COLO829 (cell line): Measurements from ENCODE around the gene LFNG.
"Not testable (repeated sequence)": the region's sequence is repeated elsewhere in the genome, so short reads cannot be mapped to it uniquely, and the experiment has no call there.

Experiments used
- DNase-seq: peaks from one replicate; pipeline ENCODE4 v3.0.0; 2012; ENCODE audit warnings: low spot score

Gene LFNG

GRCh38 chr7:2545746-2546425, 26.3 kb downstream of the LFNG start:
- no peak for DNase-seq

DNA sequence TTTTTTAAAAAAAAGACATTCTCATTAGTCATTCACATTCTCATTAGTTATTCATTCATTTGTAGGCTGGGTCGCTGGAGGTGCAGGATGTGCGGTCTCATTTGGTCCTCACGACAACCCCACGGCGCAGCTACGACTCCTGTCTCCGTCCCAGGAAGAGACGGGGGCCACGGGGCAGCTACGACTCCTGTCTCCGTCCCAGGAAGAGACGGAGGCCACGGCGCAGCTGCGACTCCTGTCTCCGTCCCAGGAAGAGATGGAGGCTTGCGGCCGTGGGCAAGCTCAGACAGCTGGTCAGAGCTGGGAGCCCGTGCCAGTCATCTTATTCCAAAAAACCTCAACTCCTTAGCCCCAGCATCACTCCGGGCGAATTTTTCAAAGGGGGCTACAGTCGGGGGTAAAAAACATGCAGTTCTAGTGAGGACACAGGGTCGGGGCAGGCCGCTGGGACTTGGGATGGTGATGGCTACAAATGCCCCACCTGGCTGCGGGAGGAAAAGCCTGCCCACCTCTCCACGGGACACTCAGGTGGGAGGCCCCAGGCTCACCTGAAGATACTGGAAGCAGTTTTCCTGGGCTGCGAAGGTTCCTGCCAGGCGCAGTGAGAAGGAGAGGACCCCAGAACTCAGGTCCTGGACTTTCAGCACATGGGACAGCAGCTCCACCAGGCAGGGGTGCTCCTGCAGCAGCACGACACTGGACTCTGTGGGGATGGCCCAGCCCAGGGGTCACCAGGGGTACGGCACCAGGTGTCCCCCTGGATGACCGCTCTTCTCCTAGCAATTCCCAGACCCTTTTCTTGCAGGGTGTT, 27.4 kb downstream of the LFNG start:
- DNase-seq = no peak

DNA sequence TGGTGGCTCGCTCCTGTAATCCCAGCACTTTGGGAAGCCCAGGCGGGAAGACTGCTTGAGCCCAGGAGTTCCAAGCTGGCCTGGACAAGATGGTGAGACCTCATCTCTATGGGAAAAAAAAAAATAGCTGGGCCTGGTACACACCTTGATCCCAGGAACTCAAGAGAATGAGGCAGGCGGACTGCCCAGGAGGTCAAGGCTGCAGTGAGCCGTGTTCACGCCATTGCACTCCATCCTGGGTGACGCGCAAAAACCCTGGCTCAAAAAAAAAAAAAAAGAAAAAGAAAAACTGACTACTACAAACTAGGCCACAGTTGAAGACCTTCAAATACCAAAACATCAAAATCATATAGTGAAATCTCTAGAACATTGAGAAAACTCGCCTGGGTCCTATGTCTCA, 31.8 kb downstream of the LFNG start:
- DNase-seq = no peak

DNA sequence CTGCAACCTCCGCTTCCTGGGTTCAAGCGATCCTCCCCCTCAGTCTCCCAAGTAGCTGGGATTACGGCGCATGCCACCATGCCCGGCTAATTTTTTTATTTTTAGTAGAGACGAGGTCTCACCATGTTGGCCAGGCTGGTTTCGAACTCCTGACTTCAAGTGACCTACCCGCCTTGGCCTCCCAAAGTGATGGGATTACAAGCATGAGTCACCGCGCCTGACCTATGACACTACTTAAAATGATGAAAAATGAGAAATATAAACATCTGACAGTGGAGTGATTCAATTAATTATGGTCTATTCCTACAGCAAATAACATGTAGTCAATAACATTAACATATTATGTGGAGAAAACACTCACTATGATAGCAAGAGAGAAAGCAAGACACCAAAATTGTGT, 33.5 kb downstream of the LFNG start:
- no peak for DNase-seq

DNA sequence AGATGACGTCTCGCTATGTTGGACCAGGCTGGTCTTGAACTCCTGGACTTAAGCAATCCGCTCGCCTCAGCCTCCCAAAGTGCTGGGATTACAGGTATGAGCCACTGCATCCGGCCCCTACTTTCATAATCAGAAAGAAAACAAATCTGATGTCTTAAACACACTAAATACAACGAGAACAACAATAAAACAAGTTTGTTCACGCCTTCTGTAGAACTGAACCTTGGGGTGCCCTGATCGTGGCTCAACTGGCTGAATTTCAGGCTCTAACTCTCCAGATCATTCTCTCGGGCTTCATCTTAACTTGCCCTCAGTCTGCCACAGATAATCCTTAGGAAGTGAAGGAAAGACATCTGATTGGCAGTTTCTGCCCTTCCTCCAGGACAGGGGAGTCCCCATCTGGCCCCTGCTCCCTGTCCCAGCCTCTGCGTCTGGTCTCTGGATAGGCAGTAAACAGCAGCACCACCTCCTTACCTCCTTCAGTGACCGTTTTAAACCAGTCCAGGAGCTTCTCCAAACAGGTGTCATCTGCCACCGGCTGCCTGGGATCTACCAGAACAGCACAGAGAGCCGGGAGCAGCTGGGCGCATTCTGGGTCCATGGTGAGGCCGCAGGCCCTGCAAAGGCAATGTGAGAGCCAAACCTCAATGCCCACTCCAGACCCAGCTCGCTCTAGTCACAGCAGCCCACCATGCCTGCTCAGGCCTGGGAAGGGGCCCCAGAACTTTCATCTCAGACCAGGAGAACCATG, 34.4 kb downstream of the LFNG start:
- DNase-seq = no peak

DNA sequence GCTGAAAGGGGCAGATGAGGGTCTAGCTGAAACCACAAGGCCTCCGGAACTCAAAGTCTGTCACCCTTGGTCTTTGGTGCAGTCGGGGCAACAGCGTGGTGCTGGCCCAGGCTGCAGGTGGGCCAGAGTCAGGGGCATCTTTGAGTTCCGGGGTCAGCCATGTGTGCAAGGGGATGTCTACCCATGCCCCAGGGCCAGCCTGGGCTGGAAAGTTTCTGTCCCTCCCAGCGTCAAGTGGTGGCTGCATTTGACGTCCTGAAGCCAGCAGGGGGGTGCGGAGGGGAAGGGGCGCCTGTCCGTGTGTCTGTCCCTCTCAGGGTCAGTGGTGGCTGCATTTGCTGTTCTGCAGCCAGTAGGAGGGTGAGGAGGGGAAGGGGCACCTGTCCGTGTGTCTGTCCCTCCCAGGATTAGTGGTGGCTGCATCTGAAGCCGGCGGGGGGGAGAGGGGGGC, 35.1 kb downstream of the LFNG start:
- DNase-seq = no peak

DNA sequence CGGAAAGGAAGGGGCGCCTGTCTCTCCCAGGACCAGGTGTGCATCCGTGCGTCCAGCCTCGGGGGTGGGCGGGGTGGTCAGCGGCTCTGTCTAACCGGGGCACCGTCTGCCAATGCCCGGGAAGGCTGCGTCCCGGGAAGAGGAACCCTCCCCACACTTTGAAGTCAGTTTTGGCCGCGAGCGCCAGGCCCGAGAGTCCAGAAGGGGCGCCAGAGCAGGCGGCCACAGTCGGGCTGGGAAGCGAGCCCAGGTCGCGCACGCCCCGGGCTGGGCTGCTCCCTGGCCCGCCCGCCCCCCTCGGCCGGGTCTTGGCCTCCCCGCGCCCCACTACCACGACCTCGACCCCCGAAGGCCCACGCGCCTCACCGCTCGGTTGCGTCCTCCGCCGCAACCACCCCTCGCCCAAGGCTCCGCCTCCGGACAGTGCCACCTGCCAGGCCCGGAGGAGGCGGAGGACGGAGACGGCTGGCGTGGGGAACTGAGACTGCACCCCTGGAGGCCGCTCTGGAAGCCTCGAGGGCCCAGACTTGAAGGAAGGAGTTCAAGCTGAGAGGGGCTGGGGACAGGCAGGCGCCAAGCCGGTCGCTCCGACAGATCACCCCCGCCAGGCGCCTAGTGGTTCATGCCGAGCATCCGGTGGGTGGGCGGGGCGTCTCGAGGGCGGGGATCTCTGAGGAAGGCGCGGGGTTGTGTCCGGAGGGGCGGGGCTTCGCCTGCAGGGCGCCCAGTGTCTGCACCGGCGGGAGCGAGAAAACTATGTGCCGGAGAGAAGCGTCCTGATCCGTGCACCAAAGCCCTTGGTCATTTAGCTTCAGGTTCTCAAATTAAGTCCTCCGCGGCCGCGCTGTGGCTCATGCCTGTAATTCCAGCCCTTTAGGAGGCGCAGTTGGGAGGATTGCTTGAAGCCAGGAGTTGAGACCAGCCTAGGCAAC, 35.8 kb downstream of the LFNG start, which contains the start of gene BRAT1:
Gene BRAT1 (minus strand): TSS at position 404 of the 932 bp plus-strand sequence. CDS start 1,093 bp downstream, outside the sequence.
- DNase-seq = peak; percentile 97

- peak; percentile 91 for DNase-seq
Measured at GRCh38 chr7:2558629-2559282, 39.2 kb downstream of the LFNG start, which contains the start of gene IQCE. IQCE (plus strand) TSS chr7:2558979; CDS start chr7:2559182, 203 bp downstream.

DNA sequence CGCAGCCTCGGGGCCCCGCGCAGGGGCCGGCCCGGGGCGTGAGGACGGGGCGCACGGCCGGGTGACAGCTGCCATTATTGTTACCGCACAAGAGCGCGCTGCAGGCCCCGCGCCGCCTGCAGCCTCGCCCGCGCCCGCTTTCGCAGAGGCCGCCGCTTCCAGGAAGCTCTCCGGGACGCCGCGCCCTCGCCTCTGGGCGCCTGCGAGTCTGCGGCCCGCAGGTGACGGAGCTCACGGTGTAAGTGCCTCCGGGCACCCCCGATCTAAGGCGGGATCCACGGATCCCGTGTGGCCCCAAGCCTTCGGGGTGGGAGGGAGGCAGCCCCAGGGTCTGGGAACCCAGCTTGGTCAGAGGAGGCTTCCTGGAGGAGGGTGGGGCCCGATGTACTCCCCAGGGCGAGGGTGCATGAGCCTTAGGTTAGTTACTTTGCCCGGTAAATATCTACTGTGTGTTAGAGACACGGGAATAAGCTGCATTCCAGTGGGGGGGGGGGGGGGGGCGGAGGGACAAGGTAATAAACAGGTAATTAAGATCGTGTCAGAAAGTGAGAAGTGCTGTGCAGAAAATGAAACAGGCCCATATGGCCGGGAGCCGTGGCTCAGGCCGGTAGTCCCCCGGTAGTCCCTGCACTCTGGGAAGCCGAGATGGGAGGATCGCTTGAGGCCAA, 39.8 kb downstream of the LFNG start:
- DNase-seq = no peak

DNA sequence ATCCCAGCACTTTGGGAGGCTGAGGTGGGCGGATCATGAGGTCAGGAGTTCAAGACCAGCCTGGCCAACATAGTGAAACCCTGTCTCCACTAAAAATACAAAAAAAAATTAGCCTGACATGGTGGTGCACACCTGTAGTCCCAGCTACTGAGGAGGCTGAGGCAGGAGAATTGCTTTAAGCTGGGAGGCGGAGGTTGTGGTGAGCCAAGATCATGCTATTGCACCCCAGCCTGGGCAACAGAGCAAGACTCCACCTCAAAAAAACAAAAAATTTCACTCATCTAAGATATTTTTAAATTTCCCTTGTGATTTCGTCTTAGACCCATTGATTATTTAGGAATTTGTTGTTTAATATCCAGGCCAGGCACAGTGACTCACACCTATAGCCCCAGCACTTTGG, 44.4 kb downstream of the LFNG start:
- not testable (repeated sequence) for DNase-seq

DNA sequence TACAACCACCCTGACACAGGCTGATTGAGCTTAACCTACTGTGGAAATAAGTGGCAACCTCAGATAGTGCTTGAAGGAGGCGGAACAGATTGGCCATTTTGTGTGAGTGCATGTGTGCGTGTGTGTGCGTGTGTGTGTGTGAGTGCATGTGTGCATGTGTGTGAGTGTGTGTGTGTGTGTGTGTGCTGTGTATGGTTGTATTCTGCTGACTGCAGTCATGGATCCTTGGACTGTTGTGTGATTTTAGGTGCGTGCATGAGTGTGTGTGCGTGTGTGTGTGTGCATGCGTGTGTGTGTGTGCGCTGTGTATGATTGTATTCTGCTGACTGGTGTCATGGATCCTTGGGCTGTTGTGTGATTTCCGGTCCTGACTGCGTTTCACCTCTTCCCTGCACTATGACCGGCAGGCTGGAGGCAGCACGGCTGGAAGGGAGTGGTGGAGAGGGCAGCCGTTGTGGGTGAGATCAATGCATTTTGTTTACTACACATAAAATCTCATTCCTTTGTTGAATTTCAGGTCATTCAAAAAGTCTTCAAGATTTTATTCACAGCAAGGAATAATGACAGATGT, 45.5 kb downstream of the LFNG start:
- no peak for DNase-seq

GRCh38 chr7:2566348-2566889, 46.8 kb downstream of the LFNG start:
- DNase-seq = no peak

DNA sequence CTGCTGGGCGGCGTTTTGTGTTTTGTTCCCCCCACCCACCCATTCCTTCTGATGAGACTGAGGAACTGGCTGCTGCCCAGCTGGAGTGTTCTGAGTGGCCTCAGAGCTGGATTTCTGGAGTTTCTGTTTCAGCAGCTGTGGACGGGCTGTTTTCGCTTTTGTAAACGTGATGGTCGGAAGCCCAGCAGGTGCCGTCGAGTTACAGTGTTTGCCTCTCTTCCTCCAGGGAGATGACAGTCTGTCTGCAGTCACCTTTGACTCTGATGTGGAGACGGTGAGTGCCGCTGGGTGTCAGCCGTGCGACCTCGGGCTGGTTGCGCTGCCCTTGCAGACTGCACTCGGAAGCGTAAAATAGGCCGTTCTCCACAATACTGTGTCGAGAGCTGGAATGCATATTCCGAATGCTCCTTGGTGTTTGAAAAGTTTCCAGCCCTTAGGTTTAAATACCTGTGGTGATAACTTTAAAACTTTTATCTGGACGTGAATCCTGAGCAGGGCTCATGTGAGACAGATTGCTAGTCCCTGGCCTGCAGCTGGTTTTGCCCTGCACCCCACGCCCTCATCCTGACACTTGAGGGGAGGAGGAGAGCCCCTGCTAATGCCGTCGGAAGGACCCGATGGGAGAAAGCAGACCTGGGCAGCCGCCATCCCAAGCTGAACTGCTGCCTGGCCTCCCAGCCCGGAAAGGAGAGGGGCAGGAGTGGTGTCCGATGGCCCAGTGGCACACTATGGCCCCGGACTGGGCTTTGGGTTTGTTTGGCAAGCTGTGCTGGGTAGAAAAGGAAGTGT, 47.5 kb downstream of the LFNG start:
- DNase-seq = no peak

- DNase-seq = no peak
Measured at GRCh38 chr7:2567679-2568278, 48.2 kb downstream of the LFNG start.

DNA sequence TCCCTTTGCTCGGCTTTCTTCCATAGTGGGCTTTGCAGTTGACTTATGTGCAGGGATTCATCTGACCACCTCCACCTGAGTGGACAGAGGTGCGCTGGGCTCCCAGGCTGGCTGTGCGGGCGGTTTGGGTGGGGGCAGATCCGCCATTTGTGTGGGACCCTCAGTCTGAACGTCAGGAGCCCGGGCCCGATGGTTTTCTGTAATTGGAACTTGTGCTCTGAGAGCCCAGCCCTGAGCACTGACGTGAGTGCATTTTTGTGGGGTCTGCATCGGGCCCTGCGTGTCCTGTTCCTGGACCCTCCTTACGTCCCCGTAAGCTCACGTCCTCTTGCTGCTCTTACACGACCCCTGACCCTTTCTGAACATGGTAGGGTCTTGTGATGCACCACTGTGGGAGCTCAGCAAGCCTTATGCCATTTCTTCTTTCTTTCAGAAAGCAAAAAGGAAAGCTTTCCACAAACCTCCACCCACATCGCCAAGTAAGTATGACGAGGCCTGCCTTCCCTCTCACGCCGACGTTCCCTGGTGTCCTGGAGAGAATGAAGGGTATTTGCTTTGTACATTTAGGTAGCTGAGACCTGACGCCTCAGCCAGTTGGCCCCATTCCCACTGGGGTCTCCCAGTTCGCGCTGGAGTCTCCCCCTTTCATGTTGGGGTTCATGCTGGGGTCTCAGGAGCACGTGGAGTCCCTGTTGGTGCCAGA, 49.1 kb downstream of the LFNG start:
- no peak for DNase-seq

- no peak for DNase-seq
Measured at GRCh38 chr7:2569421-2569820, 49.8 kb downstream of the LFNG start.

- no peak for DNase-seq
Measured at GRCh38 chr7:2570021-2570420, 50.4 kb downstream of the LFNG start.

DNA sequence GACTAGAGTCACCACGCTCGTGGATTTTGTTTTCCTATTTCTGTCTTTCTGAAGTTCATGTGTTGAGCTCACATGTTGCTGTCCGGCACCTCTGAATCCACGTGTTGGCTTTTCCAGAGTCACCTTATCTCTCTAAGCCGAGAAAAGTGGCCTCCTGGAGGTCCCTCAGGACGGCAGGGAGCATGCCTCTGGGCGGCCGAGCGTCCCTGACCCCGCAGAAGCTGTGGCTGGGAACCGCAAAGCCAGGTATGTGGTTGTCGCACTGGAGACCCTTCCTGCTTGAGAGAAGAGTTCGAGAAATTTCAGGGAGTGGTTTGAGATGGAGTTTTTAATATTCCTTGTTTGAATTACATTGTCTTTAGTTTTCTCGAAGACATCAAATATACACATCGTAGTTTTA, 51.8 kb downstream of the LFNG start:
- DNase-seq = no peak
